Cardiac fibroblast (primary cell): ENCODE results near the gene GDPD2.
"Not testable (repeated sequence)": the region's sequence is repeated elsewhere in the genome, so short reads cannot be mapped to it uniquely, and the experiment has no call there.

Source experiments
- DNase-seq, 2 donors: peaks; one replicate each; pipeline versions ENCODE4 v3.0.0 to v3.0.0-alpha.2; 2010; ENCODE audit warnings: low read depth in 2 of 2
- H3K4me3 ChIP-seq, 2 donors: replicated peaks in 1 of 2; 1 replicate in 1 of 2; 2 replicates in 1 of 2; pipeline ENCODE4 v1.5.1; 2011; ENCODE audit warnings: low read depth in 2 of 2, low read length in 2 of 2, mild to moderate bottlenecking in 2 of 2, moderate library complexity in 1 of 2
- CTCF ChIP-seq: IDR thresholded peaks from one replicate; pipeline ENCODE4 v1.5.1; 2011; ENCODE audit warnings: low read depth, mild to moderate bottlenecking, low read length, inconsistent platforms

GDPD2 gene, protein sequence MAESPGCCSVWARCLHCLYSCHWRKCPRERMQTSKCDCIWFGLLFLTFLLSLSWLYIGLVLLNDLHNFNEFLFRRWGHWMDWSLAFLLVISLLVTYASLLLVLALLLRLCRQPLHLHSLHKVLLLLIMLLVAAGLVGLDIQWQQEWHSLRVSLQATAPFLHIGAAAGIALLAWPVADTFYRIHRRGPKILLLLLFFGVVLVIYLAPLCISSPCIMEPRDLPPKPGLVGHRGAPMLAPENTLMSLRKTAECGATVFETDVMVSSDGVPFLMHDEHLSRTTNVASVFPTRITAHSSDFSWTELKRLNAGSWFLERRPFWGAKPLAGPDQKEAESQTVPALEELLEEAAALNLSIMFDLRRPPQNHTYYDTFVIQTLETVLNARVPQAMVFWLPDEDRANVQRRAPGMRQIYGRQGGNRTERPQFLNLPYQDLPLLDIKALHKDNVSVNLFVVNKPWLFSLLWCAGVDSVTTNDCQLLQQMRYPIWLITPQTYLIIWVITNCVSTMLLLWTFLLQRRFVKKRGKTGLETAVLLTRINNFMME

DNA sequence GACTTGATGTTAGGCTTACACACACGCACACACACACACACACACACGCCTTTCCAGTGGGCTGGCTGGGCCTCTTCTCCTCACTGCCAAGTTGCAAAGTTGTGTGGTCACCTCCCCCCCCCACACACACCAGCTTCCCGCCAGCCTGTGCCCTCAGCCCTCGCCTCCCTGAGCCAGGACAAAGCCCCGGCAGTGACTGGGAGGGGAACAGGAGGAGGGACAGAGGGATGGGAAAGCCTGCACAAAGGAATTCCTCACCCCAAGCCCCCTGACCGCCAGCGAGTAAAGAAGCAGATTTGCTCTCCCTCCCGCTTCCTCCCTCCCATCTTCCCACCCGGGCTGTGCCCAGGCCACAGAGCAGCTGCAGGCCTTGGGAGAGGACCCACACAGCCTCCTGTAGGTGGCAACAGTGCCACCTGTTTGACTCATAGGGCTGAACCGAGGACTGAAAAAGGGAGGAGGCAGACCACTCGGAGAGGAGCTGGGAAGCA lies at the start of gene GDPD2:
GDPD2 (plus strand) TSS at position 464 of the 491 bp plus-strand sequence. CDS start 1,671 bp downstream, outside the sequence.
- DNase-seq, result peak in 1 of 2 donors; percentile 45
- TF ChIP-seq CTCF, result no peak
- H3K4me3 ChIP-seq, result no peak within 1 kb of the TSS

DNA sequence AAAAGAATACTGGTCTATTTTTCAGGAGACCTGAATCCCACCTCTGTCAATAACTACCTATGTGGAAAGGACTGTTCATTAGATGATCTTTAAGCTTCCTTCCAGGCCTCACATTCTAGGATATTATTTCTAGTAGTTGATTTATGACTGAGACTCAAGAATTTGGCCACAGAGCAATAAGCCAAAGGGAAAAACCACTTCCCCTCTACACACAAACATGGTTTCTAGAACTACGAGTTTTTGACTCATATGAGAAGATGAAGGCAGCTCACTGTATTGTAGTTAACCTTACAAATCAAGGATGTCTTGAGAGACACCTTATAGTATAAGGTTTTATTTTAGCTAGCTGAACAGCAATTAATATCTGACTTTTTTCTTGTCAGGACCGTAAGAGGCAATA lies 36.9 kb upstream of the GDPD2 start:
- no peak for TF ChIP-seq CTCF
- no peak for DNase-seq
- H3K4me3 ChIP-seq, result no peak overlapping the region

GRCh38 chrX:70398899-70399298 lies 24.2 kb upstream of the GDPD2 start:
- DNase-seq, result peak; percentile 39 to 59
- no peak for TF ChIP-seq CTCF
- H3K4me3 ChIP-seq, result no peak overlapping the region

- DNase-seq, H3K4me3 ChIP-seq: not testable (repeated sequence)
Observed at GRCh38 chrX:70400181-70400580, 22.9 kb upstream of the GDPD2 start.

GRCh38 chrX:70402721-70403120 lies 20.4 kb upstream of the GDPD2 start:
- no peak for TF ChIP-seq CTCF
- no peak for DNase-seq
- H3K4me3 ChIP-seq, result no peak overlapping the region

GRCh38 chrX:70405003-70405402 lies 18.1 kb upstream of the GDPD2 start:
- DNase-seq, result no peak
- TF ChIP-seq CTCF, result no peak

GRCh38 chrX:70410921-70411320 lies 12.2 kb upstream of the GDPD2 start:
- no peak overlapping the region for H3K4me3 ChIP-seq
- DNase-seq, result no peak
- no peak for TF ChIP-seq CTCF

More at GRCh38 chrX:70405003-70405402, 18.1 kb upstream of the GDPD2 start:
- H3K4me3 ChIP-seq, result no peak overlapping the region
